C4-2B (cell line): ENCODE data around the gene AP1S3.

Source experiments
- CTCF ChIP-seq: fragments of 450-650 bp; conservative IDR thresholded peaks from 2 replicates; pipeline ENCODE4 v1.5.1; 2017; ENCODE audit warnings: mild to moderate bottlenecking
- ZFX ChIP-seq: fragments of 450-650 bp; IDR thresholded peaks from 2 replicates; pipeline ENCODE4 v1.6.1; 2017

GRCh38 chr2:223744580-223744979, 92.8 kb downstream of the AP1S3 start:
- TF ChIP-seq CTCF (no peak), ZFX (no peak)
